Peyer's patch (tissue), 4 donors: ENCODE measurements around the gene PRMT9.

Experiments
- POLR2A ChIP-seq, 2 donors: fragments of 450-650 bp; IDR thresholded peaks; one replicate each; pipeline ENCODE4 v1.5.1; 2017; ENCODE audit warnings: antibody characterized with exemption in 2 of 2, mild to moderate bottlenecking in 2 of 2, moderate library complexity in 2 of 2
- TF ChIP-seq, protein P1 (sequence below), 6 experiments: fragments of 450-650 bp in 4 of 6; fragments of 200-600 bp in 2 of 6; sonication (generic) in 1 of 6; IDR thresholded peaks; one replicate each; pipeline ENCODE4 v1.5.1; 2017 to 2019; ENCODE audit warnings: antibody characterized with exemption in 6 of 6, mild to moderate bottlenecking in 3 of 6, moderate library complexity in 1 of 6

DNA sequence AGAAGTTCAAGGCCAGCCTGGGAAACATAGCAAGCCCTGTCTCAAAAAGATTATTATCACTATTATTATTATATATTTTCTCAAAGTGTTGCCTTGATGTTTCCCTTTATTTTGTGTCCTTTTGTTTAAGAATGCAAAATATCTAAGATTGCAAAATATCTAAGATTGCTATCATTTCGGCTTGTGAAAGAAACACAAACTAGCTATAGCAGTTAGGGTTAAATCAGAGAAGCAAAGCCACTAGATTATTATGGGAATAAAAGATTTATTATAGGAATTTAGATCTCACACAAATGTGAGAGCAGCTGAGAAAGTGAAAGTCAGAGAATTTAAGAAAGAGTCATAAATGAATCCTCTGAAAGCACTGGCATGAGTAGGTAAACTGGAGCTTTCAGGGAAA, 84.8 kb downstream of the PRMT9 start:
- TF ChIP-seq, protein P1, sequence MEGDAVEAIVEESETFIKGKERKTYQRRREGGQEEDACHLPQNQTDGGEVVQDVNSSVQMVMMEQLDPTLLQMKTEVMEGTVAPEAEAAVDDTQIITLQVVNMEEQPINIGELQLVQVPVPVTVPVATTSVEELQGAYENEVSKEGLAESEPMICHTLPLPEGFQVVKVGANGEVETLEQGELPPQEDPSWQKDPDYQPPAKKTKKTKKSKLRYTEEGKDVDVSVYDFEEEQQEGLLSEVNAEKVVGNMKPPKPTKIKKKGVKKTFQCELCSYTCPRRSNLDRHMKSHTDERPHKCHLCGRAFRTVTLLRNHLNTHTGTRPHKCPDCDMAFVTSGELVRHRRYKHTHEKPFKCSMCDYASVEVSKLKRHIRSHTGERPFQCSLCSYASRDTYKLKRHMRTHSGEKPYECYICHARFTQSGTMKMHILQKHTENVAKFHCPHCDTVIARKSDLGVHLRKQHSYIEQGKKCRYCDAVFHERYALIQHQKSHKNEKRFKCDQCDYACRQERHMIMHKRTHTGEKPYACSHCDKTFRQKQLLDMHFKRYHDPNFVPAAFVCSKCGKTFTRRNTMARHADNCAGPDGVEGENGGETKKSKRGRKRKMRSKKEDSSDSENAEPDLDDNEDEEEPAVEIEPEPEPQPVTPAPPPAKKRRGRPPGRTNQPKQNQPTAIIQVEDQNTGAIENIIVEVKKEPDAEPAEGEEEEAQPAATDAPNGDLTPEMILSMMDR (IDR thresholded peaks at IDR 0.05) = no peak
- TF ChIP-seq POLR2A (IDR thresholded peaks at IDR 0.05) = no peak
